GM12878 (cell line): Measurements from ENCODE around the gene GPER1. TPM values are rescaled to one million over a fixed set of nuclear protein-coding genes. Genes with fewer than 3 reads are reported as not detected.

Experiments
- ASH2L ChIP-seq: fragments of 300-600, 200-600 bp; sonication (generic); IDR thresholded peaks from 2 replicates; pipeline ENCODE4 v1.6.1; 2017; ENCODE audit warnings: low read depth, mild to moderate bottlenecking, borderline replicate concordance
- BCL11A ChIP-seq: IDR thresholded peaks from 2 replicates; pipeline ENCODE4 v1.6.1; 2011; ENCODE audit warnings: low read depth, low read length
- CHD1 ChIP-seq: IDR thresholded peaks from 2 replicates; pipeline ENCODE4 v1.6.1; 2012; ENCODE audit warnings: low read depth, low read length, improper control_type of control experiment
- CREM ChIP-seq: IDR thresholded peaks from 2 replicates; pipeline ENCODE4 v1.6.1; 2014; ENCODE audit warnings: antibody characterized with exemption, low read depth
- IKZF1 ChIP-seq: fragments of 450-650 bp; conservative IDR thresholded peaks from 2 replicates; pipeline ENCODE4 v1.6.1; 2017; ENCODE audit warnings: antibody characterized with exemption, mild to moderate bottlenecking
- NBN ChIP-seq: fragments of 450-650 bp; IDR thresholded peaks from 2 replicates; pipeline ENCODE4 v1.6.1; 2016
- NFIC ChIP-seq: IDR thresholded peaks from 2 replicates; pipeline ENCODE4 v1.6.1; 2012; ENCODE audit warnings: low read depth, mild to moderate bottlenecking, inconsistent platforms, low read length, moderate library complexity
- NR2C2 ChIP-seq: IDR thresholded peaks from 2 replicates; pipeline ENCODE4 v1.6.1; 2011; ENCODE audit warnings: borderline replicate concordance, low read depth; ENCODE audit not compliant: control insufficient read depth, insufficient read length
- POLR2AphosphoS2 ChIP-seq: IDR thresholded peaks from 2 replicates; pipeline ENCODE4 v1.6.1; 2011; ENCODE audit warnings: low read depth, mild to moderate bottlenecking, low read length, improper control_type of control experiment, moderate library complexity
- RBBP5 ChIP-seq: fragments of 200-600 bp; sonication (generic); conservative IDR thresholded peaks from 2 replicates; pipeline ENCODE4 v1.6.1; 2016
- RCOR1 ChIP-seq: conservative IDR thresholded peaks from 2 replicates; pipeline ENCODE4 v1.6.1; 2012; ENCODE audit warnings: low read depth, low read length, improper control_type of control experiment
- RELA ChIP-seq: fragments of 450-650 bp; IDR thresholded peaks from 2 replicates; pipeline ENCODE4 v1.8.0; 2014; ENCODE audit warnings: borderline replicate concordance; ENCODE audit not compliant: partially characterized antibody
- RUNX3 ChIP-seq: IDR thresholded peaks from 2 replicates; pipeline ENCODE4 v1.6.1; 2012; ENCODE audit warnings: low read length, inconsistent platforms
- SMARCA5 ChIP-seq: fragments of 450-650 bp; IDR thresholded peaks from 2 replicates; pipeline ENCODE4 v1.6.1; 2017; ENCODE audit warnings: mild to moderate bottlenecking
- STAT3 ChIP-seq: IDR thresholded peaks from 2 replicates; pipeline ENCODE4 v1.6.1; 2011; ENCODE audit warnings: low read depth, low read length, improper control_type of control experiment
- TBL1XR1 ChIP-seq: IDR thresholded peaks from 2 replicates; pipeline ENCODE4 v1.6.1; 2012; ENCODE audit warnings: low read depth, low read length, improper control_type of control experiment
- polyA plus RNA-seq, 11 experiments: library from polyadenylated mRNA; depleted of rRNA in 4 of 11; unstranded in 6 of 11; stranded (reverse) in 5 of 11; fragments of >200 nt; fragmentation: Nextera tagmentation in 4 of 11; fragmentation: Illumina TruSeq in 1 of 11; extraction: Ambion mirVana in 4 of 11; extraction: Trizol in 1 of 11; gene quantifications; 1 replicate in 1 of 11; 2 replicates in 10 of 11; pipeline versions ENCODE4 v1.2.1 to v1.2.3, GENCODE V29; 2011 to 2016; ENCODE audit warnings: inconsistent platforms in 2 of 11, missing spikeins in 2 of 11, low read depth in 1 of 11
- total RNA-seq, 4 experiments: library from RNA; depleted of rRNA in 3 of 4; stranded (reverse); fragments of >200 nt in 3 of 4; fragmentation: Illumina TruSeq in 1 of 4; extraction: Trizol in 1 of 4; gene quantifications; 2 replicates each; pipeline versions ENCODE4 v1.2.1 to v1.2.3, GENCODE V29; 2013 to 2021
- TF ChIP-seq, protein P1 (sequence below): fragments of 450-650 bp; IDR thresholded peaks from 2 replicates; pipeline ENCODE4 v1.6.1; 2017; ENCODE audit warnings: mild to moderate bottlenecking, moderate library complexity
- TF ChIP-seq, protein P2 (sequence below): fragments of 450-650 bp; IDR thresholded peaks from 2 replicates; pipeline ENCODE4 v1.6.1; 2018; ENCODE audit warnings: mild to moderate bottlenecking, low read depth, moderate library complexity; ENCODE audit not compliant: partially characterized antibody
- TF ChIP-seq, protein P3 (sequence below): IDR thresholded peaks from 2 replicates; pipeline ENCODE4 v1.6.1; 2012; ENCODE audit warnings: low read depth, low read length, improper control_type of control experiment
- TF ChIP-seq, protein P4 (sequence below): fragments of 450-650 bp; IDR thresholded peaks from 2 replicates; pipeline ENCODE4 v1.6.1; 2017; ENCODE audit warnings: mild to moderate bottlenecking, low read depth, inconsistent platforms; ENCODE audit not compliant: poor library complexity, severe bottlenecking

Gene GPER1
- total and polyA plus RNA-seq, 10 of the 15 experiments (the other 5 are each of a cell fraction or from before 2014, with no cell fraction given): 0.03 to 6.5 (median 2.6) TPM

DNA sequence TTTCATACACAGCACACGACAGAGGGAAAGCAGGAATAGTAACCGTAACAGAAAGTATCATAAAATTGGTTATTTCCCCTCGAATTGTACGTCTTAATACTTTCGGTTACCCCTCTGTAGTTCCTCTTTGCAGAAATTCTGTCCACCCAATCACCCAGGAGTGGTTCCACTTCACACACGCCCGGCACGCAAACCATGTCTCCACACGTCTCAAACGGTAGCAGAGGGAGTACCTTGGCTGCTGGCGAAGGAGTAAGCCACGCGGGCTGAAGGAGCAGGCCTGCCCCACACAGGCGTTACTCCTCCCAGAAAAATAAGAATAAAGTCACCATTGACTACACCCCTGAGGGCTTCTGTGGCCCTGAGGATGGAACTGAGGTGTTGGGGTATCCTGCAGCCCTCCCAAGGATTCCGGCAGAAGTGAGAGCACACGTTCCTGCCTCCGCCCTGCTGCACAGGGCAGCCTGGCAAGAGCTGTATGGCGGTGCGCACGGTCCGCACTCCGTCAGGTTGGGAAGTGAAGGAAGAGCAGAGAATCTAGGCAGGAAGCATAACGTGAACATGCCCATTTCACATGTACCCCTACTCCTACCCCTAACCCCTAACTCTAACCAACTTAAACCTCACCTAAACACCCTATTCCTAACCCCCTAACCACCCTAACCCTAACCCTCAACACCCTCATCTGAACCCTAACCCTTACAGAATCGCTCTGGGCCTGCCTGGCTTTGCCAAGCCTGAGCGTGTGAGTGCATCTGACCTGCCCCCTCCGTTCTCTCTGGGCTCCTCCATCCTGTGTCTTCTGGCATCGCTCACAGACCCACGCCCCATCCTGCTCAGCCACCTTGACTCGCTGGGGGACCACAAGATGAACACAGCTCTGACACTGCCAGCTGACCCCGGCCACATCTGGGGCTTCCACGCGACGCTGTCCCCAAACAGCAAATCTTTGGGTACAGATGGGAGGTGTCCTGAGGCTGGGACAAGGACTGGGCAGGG, 25.3 kb upstream of the GPER1 start (continued):
- TF ChIP-seq, protein P1, sequence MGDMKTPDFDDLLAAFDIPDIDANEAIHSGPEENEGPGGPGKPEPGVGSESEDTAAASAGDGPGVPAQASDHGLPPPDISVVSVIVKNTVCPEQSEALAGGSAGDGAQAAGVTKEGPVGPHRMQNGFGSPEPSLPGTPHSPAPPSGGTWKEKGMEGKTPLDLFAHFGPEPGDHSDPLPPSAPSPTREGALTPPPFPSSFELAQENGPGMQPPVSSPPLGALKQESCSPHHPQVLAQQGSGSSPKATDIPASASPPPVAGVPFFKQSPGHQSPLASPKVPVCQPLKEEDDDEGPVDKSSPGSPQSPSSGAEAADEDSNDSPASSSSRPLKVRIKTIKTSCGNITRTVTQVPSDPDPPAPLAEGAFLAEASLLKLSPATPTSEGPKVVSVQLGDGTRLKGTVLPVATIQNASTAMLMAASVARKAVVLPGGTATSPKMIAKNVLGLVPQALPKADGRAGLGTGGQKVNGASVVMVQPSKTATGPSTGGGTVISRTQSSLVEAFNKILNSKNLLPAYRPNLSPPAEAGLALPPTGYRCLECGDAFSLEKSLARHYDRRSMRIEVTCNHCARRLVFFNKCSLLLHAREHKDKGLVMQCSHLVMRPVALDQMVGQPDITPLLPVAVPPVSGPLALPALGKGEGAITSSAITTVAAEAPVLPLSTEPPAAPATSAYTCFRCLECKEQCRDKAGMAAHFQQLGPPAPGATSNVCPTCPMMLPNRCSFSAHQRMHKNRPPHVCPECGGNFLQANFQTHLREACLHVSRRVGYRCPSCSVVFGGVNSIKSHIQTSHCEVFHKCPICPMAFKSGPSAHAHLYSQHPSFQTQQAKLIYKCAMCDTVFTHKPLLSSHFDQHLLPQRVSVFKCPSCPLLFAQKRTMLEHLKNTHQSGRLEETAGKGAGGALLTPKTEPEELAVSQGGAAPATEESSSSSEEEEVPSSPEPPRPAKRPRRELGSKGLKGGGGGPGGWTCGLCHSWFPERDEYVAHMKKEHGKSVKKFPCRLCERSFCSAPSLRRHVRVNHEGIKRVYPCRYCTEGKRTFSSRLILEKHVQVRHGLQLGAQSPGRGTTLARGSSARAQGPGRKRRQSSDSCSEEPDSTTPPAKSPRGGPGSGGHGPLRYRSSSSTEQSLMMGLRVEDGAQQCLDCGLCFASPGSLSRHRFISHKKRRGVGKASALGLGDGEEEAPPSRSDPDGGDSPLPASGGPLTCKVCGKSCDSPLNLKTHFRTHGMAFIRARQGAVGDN: peak; percentile 100
- TF ChIP-seq, protein P2, sequence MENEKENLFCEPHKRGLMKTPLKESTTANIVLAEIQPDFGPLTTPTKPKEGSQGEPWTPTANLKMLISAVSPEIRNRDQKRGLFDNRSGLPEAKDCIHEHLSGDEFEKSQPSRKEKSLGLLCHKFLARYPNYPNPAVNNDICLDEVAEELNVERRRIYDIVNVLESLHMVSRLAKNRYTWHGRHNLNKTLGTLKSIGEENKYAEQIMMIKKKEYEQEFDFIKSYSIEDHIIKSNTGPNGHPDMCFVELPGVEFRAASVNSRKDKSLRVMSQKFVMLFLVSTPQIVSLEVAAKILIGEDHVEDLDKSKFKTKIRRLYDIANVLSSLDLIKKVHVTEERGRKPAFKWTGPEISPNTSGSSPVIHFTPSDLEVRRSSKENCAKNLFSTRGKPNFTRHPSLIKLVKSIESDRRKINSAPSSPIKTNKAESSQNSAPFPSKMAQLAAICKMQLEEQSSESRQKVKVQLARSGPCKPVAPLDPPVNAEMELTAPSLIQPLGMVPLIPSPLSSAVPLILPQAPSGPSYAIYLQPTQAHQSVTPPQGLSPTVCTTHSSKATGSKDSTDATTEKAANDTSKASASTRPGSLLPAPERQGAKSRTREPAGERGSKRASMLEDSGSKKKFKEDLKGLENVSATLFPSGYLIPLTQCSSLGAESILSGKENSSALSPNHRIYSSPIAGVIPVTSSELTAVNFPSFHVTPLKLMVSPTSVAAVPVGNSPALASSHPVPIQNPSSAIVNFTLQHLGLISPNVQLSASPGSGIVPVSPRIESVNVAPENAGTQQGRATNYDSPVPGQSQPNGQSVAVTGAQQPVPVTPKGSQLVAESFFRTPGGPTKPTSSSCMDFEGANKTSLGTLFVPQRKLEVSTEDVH: peak; percentile 58
- TF ChIP-seq NR2C2 (no peak), SMARCA5 (peak; percentile 88), NBN (peak; percentile 80; the same call in 1 of the 2 replicates), CREM (peak; percentile 64), RBBP5 (no peak), RUNX3 (peak; percentile 72), ASH2L (no peak), STAT3 (0 out of 2 replicates have a peak, but pooled peaks have one; percentile 57), RELA (no peak), NFIC (peak; percentile 67; the same call in 1 of the 2 replicates), TBL1XR1 (peak; percentile 72; the same call in 1 of the 2 replicates), POLR2AphosphoS2 (no peak), CHD1 (no peak), BCL11A (peak; percentile 68; the same call in 1 of the 2 replicates), IKZF1 (peak; percentile 91), RCOR1 (0 out of 2 replicates have a peak, but pooled peaks have one; percentile 37)
- TF ChIP-seq, protein P3, sequence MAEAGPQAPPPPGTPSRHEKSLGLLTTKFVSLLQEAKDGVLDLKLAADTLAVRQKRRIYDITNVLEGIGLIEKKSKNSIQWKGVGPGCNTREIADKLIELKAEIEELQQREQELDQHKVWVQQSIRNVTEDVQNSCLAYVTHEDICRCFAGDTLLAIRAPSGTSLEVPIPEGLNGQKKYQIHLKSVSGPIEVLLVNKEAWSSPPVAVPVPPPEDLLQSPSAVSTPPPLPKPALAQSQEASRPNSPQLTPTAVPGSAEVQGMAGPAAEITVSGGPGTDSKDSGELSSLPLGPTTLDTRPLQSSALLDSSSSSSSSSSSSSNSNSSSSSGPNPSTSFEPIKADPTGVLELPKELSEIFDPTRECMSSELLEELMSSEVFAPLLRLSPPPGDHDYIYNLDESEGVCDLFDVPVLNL: no peak
- TF ChIP-seq, protein P4, sequence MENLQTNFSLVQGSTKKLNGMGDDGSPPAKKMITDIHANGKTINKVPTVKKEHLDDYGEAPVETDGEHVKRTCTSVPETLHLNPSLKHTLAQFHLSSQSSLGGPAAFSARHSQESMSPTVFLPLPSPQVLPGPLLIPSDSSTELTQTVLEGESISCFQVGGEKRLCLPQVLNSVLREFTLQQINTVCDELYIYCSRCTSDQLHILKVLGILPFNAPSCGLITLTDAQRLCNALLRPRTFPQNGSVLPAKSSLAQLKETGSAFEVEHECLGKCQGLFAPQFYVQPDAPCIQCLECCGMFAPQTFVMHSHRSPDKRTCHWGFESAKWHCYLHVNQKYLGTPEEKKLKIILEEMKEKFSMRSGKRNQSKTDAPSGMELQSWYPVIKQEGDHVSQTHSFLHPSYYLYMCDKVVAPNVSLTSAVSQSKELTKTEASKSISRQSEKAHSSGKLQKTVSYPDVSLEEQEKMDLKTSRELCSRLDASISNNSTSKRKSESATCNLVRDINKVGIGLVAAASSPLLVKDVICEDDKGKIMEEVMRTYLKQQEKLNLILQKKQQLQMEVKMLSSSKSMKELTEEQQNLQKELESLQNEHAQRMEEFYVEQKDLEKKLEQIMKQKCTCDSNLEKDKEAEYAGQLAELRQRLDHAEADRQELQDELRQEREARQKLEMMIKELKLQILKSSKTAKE: peak; percentile 89
